B cell (primary cell): ENCODE data around the gene TRIP10. TPM values are rescaled to one million over a fixed set of nuclear protein-coding genes. Genes with fewer than 3 reads are reported as not detected.

Experiments
- ATAC-seq: fragments of 200-7000 bp; cut with Tn5 transposase; one replicate; pipeline ENCODE4 v1.10.0; 2021; ENCODE audit warnings: low read depth, mild to moderate bottlenecking, moderate number of reproducible peaks, moderate library complexity
- CTCF ChIA-PET: fragments of 350-600 bp; sonication (Branson Sonifier 250); formaldehyde crosslinking; loops from one replicate; lab custom pipeline; 2021; ENCODE audit warnings: antibody characterized with exemption, inconsistent platforms; lab: Charles Lee
- POLR2A ChIA-PET: fragments of 350-600 bp; sonication (Branson Sonifier 250); formaldehyde crosslinking; loops from one replicate; lab custom pipeline; 2021; ENCODE audit warnings: antibody characterized with exemption; lab: Charles Lee
- DNase-seq: peaks from one replicate; pipeline ENCODE4 v3.0.0; 2013
- H2AFZ ChIP-seq: 2 replicates; pipeline ENCODE4 v1.6.1; 2012; ENCODE audit warnings: mild to moderate bottlenecking, low read depth, low read length; ENCODE audit not compliant: insufficient read depth, poor library complexity, severe bottlenecking
- H3K27ac ChIP-seq, 2 donors: 1 replicate in 1 of 2; 2 replicates in 1 of 2; pipeline ENCODE4 v1.5.1; 2012 to 2013; ENCODE audit warnings: low read length in 2 of 2, mild to moderate bottlenecking in 2 of 2, moderate library complexity in 1 of 2
- H3K27me3 ChIP-seq, 4 experiments: fragments of 200-600 bp in 1 of 4; sonication (generic) in 1 of 4; replicated peaks in 1 of 4; 1 replicate in 2 of 4; 2 replicates in 2 of 4; pipeline versions ENCODE4 v1.6.1 to v1.7.0; 2013 to 2016; ENCODE audit warnings: low read length in 3 of 4, mild to moderate bottlenecking in 2 of 4, mixed read lengths in 1 of 4, moderate library complexity in 1 of 4; ENCODE audit not compliant: insufficient read depth in 4 of 4, control insufficient read depth in 3 of 4; ENCODE audit errors: control extremely low read depth in 1 of 4
- H3K36me3 ChIP-seq, 2 experiments: replicated peaks in 1 of 2; 1 replicate in 1 of 2; 2 replicates in 1 of 2; pipeline versions ENCODE4 v1.6.1 to v1.7.1; 2013; ENCODE audit warnings: low read length in 1 of 2; ENCODE audit not compliant: insufficient read depth in 2 of 2, control insufficient read depth in 1 of 2; ENCODE audit errors: control extremely low read depth in 1 of 2, extremely low read depth in 1 of 2
- H3K4me1 ChIP-seq, 2 donors: fragments of 200-600 bp in 1 of 2; sonication (generic) in 1 of 2; 1 replicate in 1 of 2; 2 replicates in 1 of 2; pipeline versions ENCODE4 v1.5.1 to v1.6.1; 2013 to 2017; ENCODE audit warnings: low read length in 2 of 2; ENCODE audit not compliant: control insufficient read depth in 2 of 2, insufficient read depth in 2 of 2
- H3K4me2 ChIP-seq: replicated peaks from 2 replicates; pipeline ENCODE3; 2012; ENCODE audit warnings: mild to moderate bottlenecking, low read depth, low read length; ENCODE audit not compliant: poor library complexity, severe bottlenecking
- H3K4me3 ChIP-seq, 5 experiments: fragments of 200-600 bp in 1 of 5; sonication (generic) in 1 of 5; 1 replicate in 3 of 5; 2 replicates in 2 of 5; pipeline versions ENCODE4 v1.5.1 to v1.7.0; 2011 to 2016; ENCODE audit warnings: low read length in 4 of 5, mild to moderate bottlenecking in 4 of 5, low read depth in 2 of 5, control low read depth in 1 of 5, moderate library complexity in 1 of 5; ENCODE audit not compliant: insufficient read depth in 1 of 5; ENCODE audit errors: control extremely low read depth in 1 of 5, extremely low read depth in 1 of 5
- H3K79me2 ChIP-seq: fragments of 200-600 bp; sonication (generic); one replicate; pipeline ENCODE4 v1.6.0; 2016; ENCODE audit warnings: low read length; ENCODE audit not compliant: control insufficient read depth, insufficient read depth
- H3K9ac ChIP-seq: fragments of 200-600 bp; sonication (generic); 2 replicates; pipeline ENCODE4 v1.6.1; 2017; ENCODE audit warnings: mild to moderate bottlenecking, low read length, moderate library complexity
- H3K9me3 ChIP-seq, 3 donors: one replicate each; pipeline versions ENCODE4 v1.6.1 to v1.7.1; 2013; ENCODE audit warnings: low read length in 2 of 3; ENCODE audit not compliant: control insufficient read depth in 2 of 3, insufficient read depth in 1 of 3; ENCODE audit errors: control extremely low read depth in 1 of 3
- H4K20me1 ChIP-seq: 2 replicates; pipeline ENCODE4 v1.6.0; 2012; ENCODE audit warnings: mild to moderate bottlenecking, low read length; ENCODE audit not compliant: insufficient read depth, control insufficient read depth, poor library complexity, severe bottlenecking
- H3K27ac Mint-ChIP-seq: one replicate; pipeline ENCODE4 v1.8.0; 2021; ENCODE audit warnings: mixed read lengths
- H3K27me3 Mint-ChIP-seq: one replicate; pipeline ENCODE4 v1.8.0; 2021; ENCODE audit warnings: mixed read lengths
- H3K4me1 Mint-ChIP-seq: one replicate; pipeline ENCODE4 v1.8.0; 2021; ENCODE audit warnings: mixed read lengths
- H3K4me3 Mint-ChIP-seq: one replicate; pipeline ENCODE4 v1.8.0; 2021; ENCODE audit warnings: mixed read lengths
- H3K9me3 Mint-ChIP-seq: one replicate; pipeline ENCODE4 v1.8.0; 2022; ENCODE audit warnings: mixed read lengths; ENCODE audit not compliant: insufficient read depth
- CTCF ChIP-seq: fragments of 200-600 bp; IDR thresholded peaks from one replicate; pipeline ENCODE4 v1.8.0; 2022; ENCODE audit warnings: antibody characterized with exemption, mild to moderate bottlenecking
- EZH2 ChIP-seq: IDR thresholded peaks from 2 replicates; pipeline ENCODE4 v1.6.1; 2012; ENCODE audit warnings: borderline replicate concordance, low read depth, mild to moderate bottlenecking, moderate library complexity, low read length; ENCODE audit not compliant: insufficient read depth, poor library complexity, severe bottlenecking
- WGBS: methylation state at CpG from one replicate; pipeline ENCODE4 v1.1.5; 2013; ENCODE audit warnings: missing lambda C conversion rate; ENCODE audit not compliant: insufficient coverage; 5-methylcytosine and 5-hydroxymethylcytosine counted together
- intact Hi-C: fragments of 100-400 bp; cut with micrococcal nuclease; formaldehyde crosslinking; loops from one replicate; pipeline ENCODE4 v1.10.0; 2022
- polyA plus RNA-seq: library from polyadenylated mRNA; depleted of rRNA; stranded (reverse); fragments of >200 nt; gene quantifications from 2 replicates; pipeline ENCODE4 v1.2.3, GENCODE V29; 2012
- total RNA-seq, 2 donors: library from RNA; stranded (reverse); fragments of 120-200 nt in 1 of 2; gene quantifications; 1 replicate in 1 of 2; 2 replicates in 1 of 2; pipeline versions ENCODE4 v1.2.3 to v1.2.4, GENCODE V29; 2013 to 2022

The TRIP10 gene
- total and polyA plus RNA-seq, 2 donors (not counting 1 experiment from before 2014, with no cell fraction given), result 5.9 to 42.7 TPM

- ChIA-PET POLR2A (interaction anchor here (1.0 to 1.3 kb wide), 5 partner anchors 10 to 219 kb away, joined by 3 to 19 read pairs (median 4); no protein-coding TSS in a partner anchor), CTCF (interaction anchor here (0.6 to 5.3 kb wide), 21 partner anchors 8 to 1700 kb away, joined by 3 to 118 read pairs (median 4); partner anchors contain the start of genes ADGRE1 and VAV1)
- peaks cover 36% of the 10 kb centered on the region for H3K4me1 Mint-ChIP-seq
- no peaks in the 10 kb centered on the region for H3K9me3 Mint-ChIP-seq
- TF ChIP-seq CTCF (peak; percentile 70), EZH2 (no peak)
- Histone ChIP-seq H3K27me3 (no peaks in the 10 kb centered on the region), H2AFZ (peak overlapping the region; percentile 80), H3K4me3 (peak overlapping the region; percentile 69 to 89 (median 88)), H3K9me3 (no peaks in the 10 kb centered on the region), H3K4me1 (peaks cover 38 to 48% of the 10 kb centered on the region in 2 donors), H3K36me3 (peaks cover 0 to 8% of the 10 kb centered on the region in 2 experiments), H3K27ac (peak overlapping the region; percentile 90 to 98), H4K20me1 (no peaks in the 10 kb centered on the region), H3K9ac (peak overlapping the region; percentile 88), H3K4me2 (peak overlapping the region; percentile 95), H3K79me2 (peaks cover 14% of the 10 kb centered on the region)
- H3K27ac Mint-ChIP-seq, result peak overlapping the region; percentile 93
- H3K27me3 Mint-ChIP-seq, result no peaks in the 10 kb centered on the region
- intact Hi-C loops, result loop anchor here (1.0 to 5.0 kb wide), 7 partner anchors 14 to 538 kb away; partner anchors contain the start of gene CD70
- H3K4me3 Mint-ChIP-seq, result peak overlapping the region; percentile 94
- WGBS, result 23% methylated on average over 25 of the region's 25 CpGs
- ATAC-seq (peak; percentile 5), DNase-seq (peak; percentile 82)
Measured at GRCh38 chr19:6736169-6736916, 3.1 kb upstream of the TRIP10 start.
